ENCODE data around the gene NRSN2. TPM values are rescaled to one million over a fixed set of nuclear protein-coding genes. Genes with fewer than 3 reads are reported as not detected.
A peak's percentile ranks its signal among the peaks of the same experiment; 100 is the strongest.
"Not testable (repeated sequence)": the region's sequence is repeated elsewhere in the genome, so short reads cannot be mapped to it uniquely, and the experiment has no call there.

The NRSN2 gene
- total RNA-seq, 1 experiment from 2014 or later = 48.5 TPM

DNA sequence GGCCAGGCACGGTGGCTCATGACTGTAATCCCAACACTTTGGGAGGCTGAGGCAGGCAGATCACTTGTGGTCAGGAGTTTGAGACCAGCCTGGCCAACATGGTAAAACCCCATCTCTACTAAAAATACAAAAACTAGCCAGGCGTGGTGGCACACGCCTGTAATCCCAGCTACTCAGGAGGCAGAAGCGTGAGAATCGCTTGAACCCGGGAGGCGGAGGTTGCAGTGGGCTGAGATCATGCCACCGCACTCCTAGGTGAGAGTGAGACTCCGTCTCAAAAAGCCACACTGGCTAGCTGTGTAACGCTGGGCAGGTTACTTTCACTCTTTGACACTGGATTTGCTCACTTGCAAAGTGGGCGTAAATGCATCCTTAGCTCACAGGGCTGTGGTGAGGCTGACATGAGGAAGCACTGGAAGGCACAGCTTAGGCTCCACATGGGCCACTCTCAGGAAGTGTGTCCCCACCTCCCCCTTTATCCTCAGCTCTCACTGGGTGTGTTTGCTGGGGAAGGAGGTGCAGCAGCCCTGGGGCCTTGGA is 25.7 kb downstream of the NRSN2 start:
- not testable (repeated sequence) for H3K4me3 ChIP-seq (ENCODE audit: insufficient read depth, low read depth, low read length); DNase-seq; H3K27me3 ChIP-seq (ENCODE audit: control insufficient read depth, insufficient read depth, low read length); H3K36me3 ChIP-seq (replicated peaks; ENCODE audit: control insufficient read depth, insufficient read depth, low read length)

DNA sequence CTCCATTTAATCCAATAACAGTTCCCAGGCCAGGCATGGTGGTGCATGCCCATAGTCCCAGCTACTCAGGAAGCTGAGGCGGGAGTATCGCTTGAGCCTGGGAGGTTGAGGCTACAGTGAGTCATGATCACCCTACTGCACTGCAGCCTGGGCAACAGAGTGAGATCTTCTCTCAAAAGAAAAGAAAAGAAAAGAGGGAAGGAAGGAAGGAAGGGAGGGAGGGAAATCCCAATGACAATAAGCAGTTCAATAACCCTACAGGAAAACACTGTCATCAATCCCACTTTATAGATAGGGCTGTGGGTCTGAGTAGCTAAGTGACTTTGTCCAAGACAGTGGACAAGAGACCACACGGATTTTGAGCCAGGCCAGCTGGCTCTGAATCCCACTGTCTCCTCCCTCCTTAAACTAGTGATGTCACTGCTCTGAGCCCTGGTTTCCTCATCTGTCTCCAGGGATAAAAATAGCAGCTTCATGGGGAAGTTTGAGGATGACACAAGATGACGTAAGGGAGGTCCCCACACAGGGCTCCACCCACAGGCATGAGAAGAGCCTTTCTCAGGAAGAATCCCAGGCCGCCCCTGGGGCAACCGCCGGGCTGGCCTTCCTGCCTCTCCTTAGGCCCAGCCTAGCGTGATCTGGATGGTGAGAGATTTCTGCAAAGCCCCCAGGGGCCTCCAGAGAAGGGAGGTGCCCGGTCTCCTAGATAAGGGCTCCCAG is 26.4 kb downstream of the NRSN2 start:
- DNase-seq = peak; percentile 71
- no peaks in the 10 kb centered on the region for H3K27me3 ChIP-seq (ENCODE audit: control insufficient read depth, insufficient read depth, low read length)

DNA sequence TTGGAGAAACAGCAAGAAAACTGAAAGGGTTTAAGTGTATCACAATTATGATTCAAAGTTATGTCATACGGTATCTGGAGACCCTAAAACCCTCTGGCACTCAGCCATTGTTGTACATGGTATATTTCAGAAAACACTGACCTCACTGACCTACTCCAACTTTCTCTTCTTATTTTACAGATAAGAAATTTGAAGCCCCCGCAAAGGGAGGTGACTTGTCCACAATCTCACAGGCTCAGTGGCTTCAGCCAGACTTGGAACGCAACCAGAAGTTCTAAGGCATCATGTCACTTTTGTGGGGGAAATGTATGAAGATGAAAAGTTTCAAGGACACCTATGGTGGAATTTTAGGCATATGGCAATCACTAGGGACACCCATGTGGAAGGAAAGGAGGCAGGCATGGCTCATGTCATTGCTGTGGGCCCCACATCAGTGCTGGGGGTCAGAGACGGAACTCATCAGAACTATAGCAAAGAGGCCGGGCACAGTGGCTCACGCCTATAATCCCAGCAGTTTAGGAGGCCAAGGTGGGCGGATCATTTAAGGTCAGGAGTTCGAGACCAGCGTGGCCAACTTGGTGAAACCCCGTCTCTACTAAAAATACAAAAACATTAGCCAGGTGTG is 28.5 kb downstream of the NRSN2 start:
- no peak overlapping the region for H3K4me3 ChIP-seq (ENCODE audit: insufficient read depth, low read depth, low read length)
- no peaks in the 10 kb centered on the region for H3K36me3 ChIP-seq (replicated peaks; ENCODE audit: control insufficient read depth, insufficient read depth, low read length)
- no peaks in the 10 kb centered on the region; the same call in 1 of the 2 replicates for H3K27me3 ChIP-seq (ENCODE audit: control insufficient read depth, insufficient read depth, low read length)
- DNase-seq = no peak

More for the DNA sequence above, 26.4 kb downstream of the NRSN2 start:
- Histone ChIP-seq H3K4me3 (ENCODE audit: insufficient read depth, low read depth, low read length) (no peak overlapping the region), H3K36me3 (replicated peaks; ENCODE audit: control insufficient read depth, insufficient read depth, low read length) (no peaks in the 10 kb centered on the region)

DNA sequence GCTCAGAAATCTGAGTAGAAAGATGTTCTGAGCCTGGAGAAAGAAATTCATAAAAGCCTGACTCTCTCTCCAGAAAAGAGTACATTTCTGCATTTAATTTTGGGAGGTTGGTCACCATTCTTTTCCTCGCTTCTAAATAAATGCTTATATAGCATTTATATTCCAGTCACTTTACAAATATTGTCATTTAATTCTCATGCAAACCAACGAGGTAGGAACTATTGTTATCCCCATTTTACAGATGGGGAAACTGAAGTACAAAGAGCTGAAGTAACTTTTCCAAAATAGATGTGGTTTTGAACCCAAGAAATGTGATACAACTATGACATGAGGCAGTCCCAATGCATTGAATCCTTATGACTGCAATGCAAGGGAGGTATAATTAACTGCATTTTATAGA is 29.2 kb downstream of the NRSN2 start:
- H3K36me3 ChIP-seq (replicated peaks; ENCODE audit: control insufficient read depth, insufficient read depth, low read length) = no peaks in the 10 kb centered on the region
- no peak for DNase-seq
- peaks cover under 1% of the 10 kb centered on the region; the same call in 1 of the 2 replicates for H3K27me3 ChIP-seq (ENCODE audit: control insufficient read depth, insufficient read depth, low read length)
- H3K4me3 ChIP-seq (ENCODE audit: insufficient read depth, low read depth, low read length) = no peak overlapping the region

DNA sequence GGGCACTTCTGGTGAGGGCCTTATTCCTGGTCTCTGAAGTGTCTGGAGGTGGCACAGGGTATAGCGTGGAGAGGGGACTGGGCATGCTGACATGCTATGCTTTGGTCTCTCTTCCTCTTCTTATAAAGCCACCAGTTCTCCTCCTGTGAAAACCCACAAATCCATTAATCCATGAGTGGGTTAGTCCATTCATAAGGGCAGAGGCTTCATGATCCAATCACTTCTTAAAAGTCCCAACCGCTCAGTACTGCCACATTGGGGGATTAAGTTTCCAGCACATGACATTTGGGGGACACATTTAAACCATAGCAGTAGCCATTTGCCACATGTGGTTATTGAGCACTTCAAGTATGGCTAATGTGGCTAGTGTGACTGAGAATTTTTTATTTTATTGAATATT is 29.8 kb downstream of the NRSN2 start:
- Histone ChIP-seq H3K4me3 (ENCODE audit: insufficient read depth, low read depth, low read length) (no peak overlapping the region), H3K27me3 (ENCODE audit: control insufficient read depth, insufficient read depth, low read length) (peaks cover 6% of the 10 kb centered on the region; the same call in 1 of the 2 replicates), H3K36me3 (replicated peaks; ENCODE audit: control insufficient read depth, insufficient read depth, low read length) (no peaks in the 10 kb centered on the region)
- no peak for DNase-seq

DNA sequence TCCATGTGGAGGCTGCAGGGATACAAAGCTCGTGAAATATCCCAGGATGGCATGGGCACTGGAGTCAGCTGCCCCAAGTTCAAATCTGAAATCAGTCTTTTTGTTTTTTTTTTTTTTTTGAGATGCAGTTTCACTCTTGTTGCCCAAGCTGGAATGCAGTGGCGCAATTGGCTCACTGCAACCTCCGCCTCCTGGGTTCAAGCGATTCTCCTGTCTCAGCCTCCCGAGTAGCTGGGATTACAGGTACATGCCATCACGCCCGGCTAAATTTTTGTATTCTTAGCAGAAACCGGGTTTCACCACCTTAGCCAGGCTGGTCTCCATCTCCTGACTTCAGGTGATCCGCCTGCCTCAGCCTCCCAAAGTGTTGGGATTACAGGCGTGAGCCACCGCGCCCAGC is 30.7 kb downstream of the NRSN2 start:
- not testable (repeated sequence) for H3K27me3 ChIP-seq (ENCODE audit: control insufficient read depth, insufficient read depth, low read length); H3K36me3 ChIP-seq (replicated peaks; ENCODE audit: control insufficient read depth, insufficient read depth, low read length); H3K4me3 ChIP-seq (ENCODE audit: insufficient read depth, low read depth, low read length); DNase-seq

DNA sequence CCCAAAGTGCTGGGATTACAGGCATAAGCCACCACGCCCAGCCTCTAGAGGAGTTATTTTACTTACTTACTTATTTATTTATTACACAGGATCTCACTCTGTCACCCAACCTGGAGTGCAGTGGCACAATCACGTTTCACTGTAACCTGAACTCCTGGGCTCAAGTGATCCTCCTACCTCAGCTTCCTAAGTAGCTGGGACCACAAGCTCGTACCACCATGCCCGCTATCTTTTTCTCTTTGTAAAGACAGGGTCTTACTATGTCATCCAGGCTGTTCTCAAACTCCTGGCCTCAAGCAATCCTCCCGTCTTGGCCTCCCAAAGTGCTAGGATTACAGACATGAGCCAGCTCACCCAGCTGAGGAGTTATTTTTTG is 32.0 kb downstream of the NRSN2 start:
- no peaks in the 10 kb centered on the region for H3K36me3 ChIP-seq (replicated peaks; ENCODE audit: control insufficient read depth, insufficient read depth, low read length)
- H3K27me3 ChIP-seq (ENCODE audit: control insufficient read depth, insufficient read depth, low read length) = peaks cover 8% of the 10 kb centered on the region; the same call in 1 of the 2 replicates
- DNase-seq = no peak
- no peak overlapping the region for H3K4me3 ChIP-seq (ENCODE audit: insufficient read depth, low read depth, low read length)

DNA sequence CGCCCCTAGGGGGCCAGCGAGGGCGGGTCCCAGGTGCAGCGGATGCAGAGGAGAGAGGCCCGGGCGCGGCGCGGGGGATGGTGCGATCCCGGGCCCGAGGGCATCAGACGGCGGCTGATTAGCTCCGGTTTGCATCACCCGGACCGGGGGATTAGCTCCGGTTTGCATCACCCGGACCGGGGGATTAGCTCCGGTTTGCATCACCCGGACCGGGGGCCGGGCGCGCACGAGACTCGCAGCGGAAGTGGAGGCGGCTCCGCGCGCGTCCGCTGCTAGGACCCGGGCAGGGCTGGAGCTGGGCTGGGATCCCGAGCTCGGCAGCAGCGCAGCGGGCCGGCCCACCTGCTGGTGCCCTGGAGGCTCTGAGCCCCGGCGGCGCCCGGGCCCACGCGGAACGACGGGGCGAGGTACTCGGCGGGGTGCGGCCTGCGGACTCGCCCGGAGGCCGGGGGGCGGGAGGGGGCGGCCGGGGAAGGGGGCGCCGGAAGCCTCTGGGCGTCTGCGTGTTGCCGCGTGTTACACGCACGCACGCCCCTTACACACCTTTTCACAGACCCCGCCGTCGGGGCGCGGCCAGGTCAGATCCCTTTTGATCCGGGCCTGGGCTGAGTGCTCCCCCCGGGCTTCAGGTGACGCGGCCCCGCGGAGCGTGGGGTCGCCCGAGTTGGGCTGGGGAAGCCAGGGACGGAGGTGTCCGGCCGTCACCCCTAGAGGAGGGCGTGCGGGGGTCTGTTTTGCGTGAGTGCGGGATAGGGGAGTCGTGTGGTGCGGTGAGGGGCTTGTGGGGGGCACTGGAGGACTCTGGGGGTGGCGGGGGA is 34.1 kb downstream of the NRSN2 start:
- Histone ChIP-seq H3K4me3 (ENCODE audit: insufficient read depth, low read depth, low read length) (peak overlapping the region; percentile 65), H3K36me3 (replicated peaks; ENCODE audit: control insufficient read depth, insufficient read depth, low read length) (no peaks in the 10 kb centered on the region; the same call in 1 of the 2 replicates), H3K27me3 (ENCODE audit: control insufficient read depth, insufficient read depth, low read length) (peaks cover 8% of the 10 kb centered on the region; the same call in 1 of the 2 replicates)
- DNase-seq = peak; percentile 95

DNA sequence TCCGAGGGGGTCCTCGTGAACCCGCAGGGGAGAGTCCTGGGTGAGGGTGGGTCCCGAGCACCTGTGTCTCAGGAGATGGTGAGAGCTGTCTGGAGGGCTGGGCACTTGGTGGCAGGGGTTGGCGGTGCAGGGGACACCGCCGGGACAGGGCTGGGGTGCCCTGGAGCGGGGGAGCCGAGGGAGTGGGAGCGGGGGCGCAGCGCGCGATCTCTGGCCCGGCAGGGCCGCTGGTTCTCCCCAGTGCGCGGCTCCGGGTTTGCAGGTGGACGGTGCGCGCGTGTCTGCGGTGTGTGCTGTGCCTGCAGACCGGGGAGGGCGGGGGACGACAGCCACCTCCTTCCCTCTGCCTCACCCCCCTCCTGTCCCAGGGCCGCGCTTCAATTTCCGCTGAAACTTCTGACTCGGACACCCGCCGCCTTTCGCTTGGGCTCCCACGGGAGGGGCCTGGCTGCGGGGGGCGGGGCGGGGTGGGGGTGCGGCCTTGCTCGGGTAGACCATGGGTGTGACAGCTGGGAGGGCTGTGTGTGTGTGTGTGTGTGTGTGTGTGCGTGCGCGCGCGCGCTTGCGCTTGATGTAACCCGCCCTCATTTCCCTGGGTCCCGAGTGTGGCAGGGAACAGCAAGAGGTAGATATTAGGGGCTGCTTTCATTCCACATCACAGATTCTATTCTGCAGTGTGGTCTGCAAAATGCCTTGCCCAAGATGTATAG is 34.8 kb downstream of the NRSN2 start:
- Histone ChIP-seq H3K4me3 (ENCODE audit: insufficient read depth, low read depth, low read length) (peak overlapping the region; percentile 65), H3K27me3 (ENCODE audit: control insufficient read depth, insufficient read depth, low read length) (peaks cover 8% of the 10 kb centered on the region; the same call in 1 of the 2 replicates), H3K36me3 (replicated peaks; ENCODE audit: control insufficient read depth, insufficient read depth, low read length) (no peaks in the 10 kb centered on the region; the same call in 1 of the 2 replicates)
- DNase-seq = peak; percentile 84

DNA sequence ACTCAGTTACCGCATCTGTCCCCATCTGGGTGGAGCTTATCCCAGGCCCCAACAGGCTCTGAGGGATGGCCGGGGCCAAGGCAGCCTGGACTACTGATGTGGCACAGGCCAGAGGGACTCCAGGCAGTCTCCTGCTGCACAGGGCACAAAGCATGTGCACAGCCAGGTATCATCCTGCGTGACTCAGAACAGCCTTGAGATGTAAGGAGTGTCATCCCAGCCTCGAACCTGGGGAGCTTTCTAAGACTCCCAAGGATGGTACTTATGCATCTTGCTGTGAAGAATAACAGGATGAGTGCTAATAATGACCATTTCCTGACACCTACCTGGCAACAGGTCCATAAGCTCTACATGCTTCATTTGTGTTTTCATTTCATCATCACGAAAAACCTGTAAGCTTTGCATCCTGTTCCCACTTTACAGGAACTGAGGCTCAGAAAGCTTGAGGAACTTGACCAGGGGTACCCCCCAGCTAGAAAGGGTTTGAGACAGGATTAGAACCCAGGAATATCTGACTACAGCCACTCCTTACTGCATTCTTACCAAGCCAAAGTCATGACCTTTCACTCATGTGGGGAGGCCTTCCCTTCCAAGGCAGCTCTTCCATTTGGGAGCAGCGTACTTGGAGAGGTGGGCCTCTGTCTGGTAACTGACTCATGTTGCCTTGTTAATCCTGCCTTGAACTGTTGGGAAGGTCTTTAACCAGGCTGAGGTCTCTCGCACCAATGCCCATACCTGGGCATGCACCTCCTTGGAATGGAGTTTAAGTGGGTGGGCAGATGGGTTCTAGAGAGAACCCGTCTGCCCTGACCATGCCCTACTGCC is 35.6 kb downstream of the NRSN2 start:
- peaks cover 8% of the 10 kb centered on the region; the same call in 1 of the 2 replicates for H3K27me3 ChIP-seq (ENCODE audit: control insufficient read depth, insufficient read depth, low read length)

DNA sequence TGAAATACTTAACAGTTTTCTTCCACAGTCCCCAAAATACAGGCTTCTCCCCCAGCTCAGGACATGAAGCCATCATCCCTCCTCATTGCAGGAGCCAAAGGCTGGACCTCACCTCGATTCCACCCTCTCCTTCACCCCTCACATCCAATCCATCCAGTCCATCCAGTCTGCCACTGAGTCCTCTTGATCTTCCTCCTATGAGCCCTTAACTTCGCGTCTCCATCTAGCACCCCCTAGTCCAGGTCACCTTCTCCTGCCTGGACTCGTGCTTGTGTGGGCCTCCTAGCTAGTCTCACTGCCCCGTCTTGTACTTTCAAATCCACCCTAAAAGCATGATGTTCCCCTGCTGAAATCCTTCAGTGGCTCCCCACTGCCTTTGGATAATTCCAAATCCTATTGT is 37.0 kb downstream of the NRSN2 start:
- no peak for DNase-seq
- Histone ChIP-seq H3K36me3 (replicated peaks; ENCODE audit: control insufficient read depth, insufficient read depth, low read length) (peaks cover 3% of the 10 kb centered on the region), H3K4me3 (ENCODE audit: insufficient read depth, low read depth, low read length) (no peak overlapping the region), H3K27me3 (ENCODE audit: control insufficient read depth, insufficient read depth, low read length) (peaks cover 8% of the 10 kb centered on the region; the same call in 1 of the 2 replicates)

More for the DNA sequence above, 35.6 kb downstream of the NRSN2 start:
- Histone ChIP-seq H3K4me3 (ENCODE audit: insufficient read depth, low read depth, low read length) (peak overlapping the region; percentile 65; the same call in 1 of the 2 replicates), H3K36me3 (replicated peaks; ENCODE audit: control insufficient read depth, insufficient read depth, low read length) (no peaks in the 10 kb centered on the region; the same call in 1 of the 2 replicates)
- peak; percentile 60 for DNase-seq

DNA sequence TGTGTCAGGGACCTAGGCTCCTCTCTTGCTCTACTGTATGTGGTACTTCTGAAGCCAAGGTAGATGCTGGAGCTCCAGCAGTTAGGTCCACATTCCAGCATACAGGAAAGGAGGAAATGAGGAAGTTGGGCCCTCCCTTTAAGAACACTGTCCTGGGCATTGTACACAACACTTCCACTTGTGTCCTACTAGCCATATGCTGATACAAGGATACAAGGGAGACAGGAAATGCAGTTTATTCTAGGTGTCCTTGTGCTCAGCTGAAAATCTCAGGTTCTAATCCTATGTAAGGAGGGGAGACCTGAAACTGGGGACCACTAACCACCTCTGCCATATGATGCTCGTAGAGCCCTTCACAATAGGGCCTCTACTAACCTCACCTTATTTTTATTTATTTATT is 37.8 kb downstream of the NRSN2 start:
- H3K27me3 ChIP-seq (ENCODE audit: control insufficient read depth, insufficient read depth, low read length) = peaks cover 8% of the 10 kb centered on the region; the same call in 1 of the 2 replicates
- H3K36me3 ChIP-seq (replicated peaks; ENCODE audit: control insufficient read depth, insufficient read depth, low read length) = peaks cover 7% of the 10 kb centered on the region
- no peak overlapping the region for H3K4me3 ChIP-seq (ENCODE audit: insufficient read depth, low read depth, low read length)
- no peak for DNase-seq

DNA sequence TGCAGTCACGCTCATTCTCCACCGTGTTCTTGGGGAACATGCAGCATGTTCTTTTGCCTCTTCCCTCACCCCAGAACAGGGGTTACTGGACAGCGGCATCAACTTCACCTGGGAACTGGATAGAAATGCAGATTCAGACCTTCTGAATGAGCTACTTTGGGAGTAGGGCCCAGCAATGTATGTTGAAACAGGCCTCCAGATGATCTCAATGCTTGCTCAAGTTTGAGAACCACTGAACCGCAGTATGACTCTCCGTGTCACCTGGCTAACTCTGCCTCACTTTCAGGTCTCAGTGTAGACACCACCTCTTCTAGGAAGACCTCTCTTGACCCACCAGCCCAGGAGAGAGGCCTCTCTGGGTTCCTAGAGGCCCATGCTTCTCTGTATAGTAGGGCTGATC is 38.5 kb downstream of the NRSN2 start:
- no peak overlapping the region for H3K4me3 ChIP-seq (ENCODE audit: insufficient read depth, low read depth, low read length)
- peaks cover 8% of the 10 kb centered on the region; the same call in 1 of the 2 replicates for H3K27me3 ChIP-seq (ENCODE audit: control insufficient read depth, insufficient read depth, low read length)
- no peak for DNase-seq
- peaks cover 7% of the 10 kb centered on the region for H3K36me3 ChIP-seq (replicated peaks; ENCODE audit: control insufficient read depth, insufficient read depth, low read length)

Data from H7 (cell line).